SKM-1 (cell line): Measurements from ENCODE around the gene P2RX6.
"Not testable (repeated sequence)": the region's sequence is repeated elsewhere in the genome, so short reads cannot be mapped to it uniquely, and the experiment has no call there.

Experiments used
- DNase-seq: peaks from one replicate; lab custom pipeline; 2025; ENCODE audit not compliant: unreplicated experiment; lab: John Stamatoyannopoulos, UW

The P2RX6 gene

DNA sequence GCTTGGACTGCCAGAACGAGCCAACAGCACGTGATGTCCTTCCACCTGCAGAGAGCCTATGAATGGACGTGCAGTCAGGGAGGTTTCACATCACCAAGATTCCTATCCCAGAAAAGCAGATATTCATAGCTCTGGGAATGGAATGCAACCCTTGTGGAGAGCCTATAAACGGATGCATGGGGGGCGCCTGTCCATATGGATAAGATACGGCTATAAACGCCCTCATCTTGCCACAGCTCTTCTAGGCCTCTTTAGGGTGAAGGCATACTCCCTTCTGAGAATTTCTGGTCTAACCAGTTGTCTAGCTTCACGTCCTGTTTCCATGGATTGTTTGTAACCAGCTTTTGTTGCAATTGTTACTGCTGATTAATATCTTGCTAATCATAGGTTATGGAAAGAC, 56.8 kb downstream of the P2RX6 start:
- DNase-seq, result not testable (repeated sequence)

GRCh38 chr22:21073023-21073422, 58.1 kb downstream of the P2RX6 start:
- DNase-seq, result no peak

DNA sequence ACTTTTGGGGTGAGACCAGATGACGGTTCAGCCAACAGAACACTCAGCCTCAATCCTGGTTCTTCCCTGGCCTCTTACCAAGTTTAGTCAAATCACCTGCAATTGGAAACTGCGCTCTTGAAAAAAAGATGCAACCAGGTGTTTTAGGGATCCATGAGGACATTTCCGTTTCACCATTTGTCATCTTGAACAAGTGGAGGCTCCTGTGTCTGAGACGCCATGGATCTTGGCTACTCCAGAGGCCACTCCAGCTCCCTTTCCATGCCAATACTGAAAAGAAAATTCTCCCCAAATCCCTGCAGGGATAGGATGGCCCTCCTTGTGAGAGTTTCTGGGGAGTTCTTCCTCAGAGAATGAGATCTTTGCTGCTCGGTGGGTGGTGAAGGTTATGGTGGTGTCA, 58.5 kb downstream of the P2RX6 start:
- DNase-seq, result no peak

DNA sequence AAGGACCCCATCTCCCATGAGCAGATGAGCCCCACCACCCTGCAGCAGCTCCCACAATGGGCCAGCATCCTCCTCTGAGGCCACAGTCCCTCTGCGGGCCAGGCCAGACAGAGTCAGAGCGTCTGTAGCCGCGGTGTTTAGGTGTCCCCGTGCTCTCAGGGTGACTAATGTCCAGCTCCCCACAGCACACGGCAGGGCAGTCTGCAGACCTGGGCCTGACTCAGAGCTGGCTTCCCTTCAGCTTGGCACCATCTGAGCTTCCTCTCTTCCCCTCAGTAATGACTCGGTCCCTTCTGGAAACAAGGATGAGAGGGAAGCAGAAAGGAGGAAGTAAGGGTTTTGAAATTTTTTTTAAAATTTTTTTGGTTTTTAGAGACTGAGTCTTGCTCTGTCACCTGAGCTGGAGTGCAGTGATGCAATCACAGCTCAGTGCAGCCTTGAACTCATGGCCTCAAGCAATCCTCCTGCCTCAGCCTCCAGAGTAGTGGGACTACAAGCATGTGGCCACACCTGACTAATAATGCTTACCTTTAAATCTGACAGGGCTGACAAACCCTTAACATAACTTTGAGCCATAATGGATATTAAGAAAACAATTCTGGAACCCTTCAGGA, 59.2 kb downstream of the P2RX6 start:
- DNase-seq, result peak; percentile 82

GRCh38 chr22:21075516-21076138, 60.7 kb downstream of the P2RX6 start:
- no peak for DNase-seq

DNA sequence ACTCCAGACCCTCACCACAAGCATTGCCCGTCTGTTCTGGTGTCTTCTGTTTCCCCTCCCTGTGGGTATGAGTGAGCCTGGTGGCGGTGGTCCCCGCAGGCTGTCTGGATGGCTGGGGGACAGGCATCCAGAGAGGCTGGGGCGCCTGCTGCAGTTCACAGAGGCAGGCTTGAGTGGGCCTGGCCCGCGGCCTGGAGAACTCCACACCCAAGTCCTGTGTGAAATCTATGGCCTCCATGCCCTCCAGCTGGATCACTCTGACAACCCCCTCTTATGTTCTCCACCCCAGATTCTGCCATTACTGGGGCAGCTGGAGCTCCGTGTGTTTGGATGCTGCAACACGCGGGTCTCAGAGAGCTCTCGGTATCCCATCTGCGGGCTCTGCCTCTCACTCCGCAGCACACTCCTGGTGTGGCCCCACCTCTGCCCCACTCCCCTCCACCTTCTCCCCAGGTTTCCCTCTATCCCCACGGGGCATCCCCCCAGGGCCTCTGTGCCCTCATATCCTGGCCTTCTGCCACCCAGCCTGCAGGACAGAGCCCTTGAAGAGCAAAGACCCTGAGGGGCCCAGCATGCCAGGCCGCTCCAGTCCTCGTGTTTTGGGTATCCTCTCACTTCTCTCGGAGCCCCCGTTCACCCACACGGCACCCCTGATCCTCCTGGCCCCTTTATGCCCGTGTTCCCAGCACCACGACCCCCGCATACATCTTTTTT, 62.1 kb downstream of the P2RX6 start:
- DNase-seq, result no peak
